Gastroesophageal sphincter (tissue), 3 donors: ENCODE results near the gene IRX2.

ENCODE experiments used
- CTCF ChIP-seq, 4 experiments: fragments of 200-600 bp in 2 of 4; fragments of 450-650 bp in 2 of 4; sonication (generic) in 1 of 4; IDR thresholded peaks; one replicate each; pipeline ENCODE4 v1.5.1; 2017 to 2019; ENCODE audit warnings: antibody characterized with exemption in 4 of 4, mild to moderate bottlenecking in 2 of 4, moderate library complexity in 2 of 4
- EP300 ChIP-seq: sonication (generic); formaldehyde crosslinking; IDR thresholded peaks from one replicate; pipeline ENCODE4 v1.6.1; 2017; ENCODE audit warnings: antibody characterized with exemption, mild to moderate bottlenecking

DNA sequence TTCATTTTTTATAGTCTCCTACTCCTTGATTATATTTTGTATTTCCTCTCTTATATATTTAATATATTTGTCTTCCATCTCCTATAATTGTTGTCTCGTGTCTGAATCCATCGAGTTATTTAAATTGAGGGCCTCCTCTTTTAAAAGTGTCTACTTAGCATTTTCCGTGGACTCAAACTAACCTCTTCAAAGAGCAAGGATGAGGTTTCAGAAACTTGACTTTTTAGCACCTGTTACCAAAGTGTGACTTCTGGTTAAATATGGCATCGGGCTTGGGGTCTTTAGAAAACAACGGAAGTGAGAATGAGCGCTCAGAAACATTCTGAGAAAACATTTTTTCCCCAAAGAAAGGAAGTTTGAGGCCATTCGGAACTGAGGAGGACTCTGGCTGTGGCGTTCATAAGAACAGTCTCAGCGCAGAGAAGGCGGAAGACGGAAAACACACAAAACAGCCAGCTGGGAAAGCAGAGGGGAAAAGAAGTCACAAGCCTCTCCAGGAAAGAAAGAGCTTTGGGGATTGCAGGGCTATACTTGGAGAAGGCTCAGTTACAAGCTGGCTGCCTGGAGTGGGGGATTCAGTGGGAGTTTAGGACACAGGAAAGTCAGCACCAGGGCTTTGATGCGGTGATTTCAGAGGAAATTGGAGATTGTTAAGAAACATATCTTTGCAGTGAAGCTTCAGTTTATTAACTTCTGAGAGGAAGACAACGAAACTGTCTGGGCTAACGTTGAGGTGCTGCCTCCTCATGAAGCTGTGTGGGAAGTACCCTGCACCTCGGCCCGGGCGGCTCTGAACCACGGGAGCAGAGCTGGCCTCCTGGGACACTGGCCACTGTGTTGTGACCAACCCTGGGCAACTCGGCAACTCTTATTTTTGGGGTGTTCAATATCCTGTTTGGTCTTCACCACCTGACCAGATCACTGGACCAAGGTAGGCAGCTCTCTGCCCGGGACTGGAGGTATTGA lies 25.1 kb upstream of the IRX2 start:
- TF ChIP-seq CTCF (IDR thresholded peaks at IDR 0.05): no peak
- TF ChIP-seq EP300: no peak
